HepG2 (cell line): ENCODE measurements around the gene KEL.

ENCODE experiments used
- CTCF ChIP-seq: sonication (generic); formaldehyde crosslinking; IDR thresholded peaks from 2 replicates; pipeline ENCODE4 v1.5.0; 2020; ENCODE audit warnings: mild to moderate bottlenecking, missing genetic modification reagents, moderate library complexity
- ZNF639 ChIP-seq: conservative IDR thresholded peaks from 2 replicates; pipeline ENCODE4 v1.6.1; 2018; ENCODE audit warnings: missing genetic modification reagents

- TF ChIP-seq CTCF (CRISPR knock-in tag) (no peak), ZNF639 (no peak)
Observed at GRCh38 chr7:142930126-142930730, 31.9 kb downstream of the KEL start.
